GM19463 (cell line): Measurements from ENCODE around the gene PTPRM.
A peak's percentile ranks its signal among the peaks of the same experiment; 100 is the strongest.
"Not testable (repeated sequence)": the region's sequence is repeated elsewhere in the genome, so short reads cannot be mapped to it uniquely, and the experiment has no call there.

Experiments
- ATAC-seq: cut with Tn5 transposase; IDR thresholded peaks from one replicate; pipeline ENCODE4 v1.9.1; 2021; ENCODE audit warnings: mild to moderate bottlenecking, moderate library complexity; ENCODE audit not compliant: unreplicated experiment

Gene PTPRM

DNA sequence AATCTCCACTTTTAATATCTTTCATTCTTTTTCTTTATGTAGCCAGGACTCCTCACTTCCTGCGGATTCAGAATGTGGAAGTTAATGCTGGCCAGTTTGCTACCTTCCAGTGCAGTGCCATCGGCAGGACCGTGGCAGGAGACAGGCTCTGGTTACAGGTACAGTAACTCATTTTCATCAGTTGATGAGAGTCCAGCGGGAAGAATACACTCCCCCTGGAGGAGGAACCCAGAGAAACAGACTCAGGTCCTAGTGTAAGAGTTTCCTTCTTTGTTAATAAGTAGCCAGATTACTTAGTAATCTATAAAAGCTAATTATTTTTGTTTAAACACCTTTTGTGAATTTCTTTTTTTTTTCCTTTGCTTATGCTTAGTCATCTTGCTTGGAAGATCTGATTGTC lies 359.4 kb downstream of the PTPRM start:
- ATAC-seq: no peak

DNA sequence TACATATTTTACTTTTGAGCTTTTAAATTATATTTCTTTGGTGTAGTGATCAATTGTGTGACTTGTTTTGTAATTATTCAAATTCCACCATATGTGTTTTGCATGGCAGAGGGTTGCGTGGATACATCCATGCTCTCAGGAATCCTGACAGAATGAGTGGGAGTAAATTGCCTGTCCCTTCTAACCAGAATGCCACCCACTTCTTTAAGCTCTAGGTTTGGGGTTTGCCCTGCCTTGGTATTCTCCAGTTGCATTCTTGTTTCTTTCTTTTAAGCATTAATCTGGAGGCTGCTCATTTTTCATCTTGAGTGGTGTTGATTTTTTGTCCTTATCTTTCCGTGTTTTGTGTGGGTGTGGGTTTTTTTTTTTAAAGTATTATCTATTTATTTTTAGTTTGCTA lies 360.0 kb downstream of the PTPRM start:
- no peak for ATAC-seq

- ATAC-seq: no peak
These were observed 364.6 kb downstream of the PTPRM start for GRCh38 chr18:7931763-7932162.

GRCh38 chr18:7937268-7937667 lies 370.2 kb downstream of the PTPRM start:
- ATAC-seq: no peak

GRCh38 chr18:7939521-7939920 lies 372.4 kb downstream of the PTPRM start:
- no peak for ATAC-seq

GRCh38 chr18:7940379-7940778 lies 373.3 kb downstream of the PTPRM start:
- ATAC-seq: no peak

DNA sequence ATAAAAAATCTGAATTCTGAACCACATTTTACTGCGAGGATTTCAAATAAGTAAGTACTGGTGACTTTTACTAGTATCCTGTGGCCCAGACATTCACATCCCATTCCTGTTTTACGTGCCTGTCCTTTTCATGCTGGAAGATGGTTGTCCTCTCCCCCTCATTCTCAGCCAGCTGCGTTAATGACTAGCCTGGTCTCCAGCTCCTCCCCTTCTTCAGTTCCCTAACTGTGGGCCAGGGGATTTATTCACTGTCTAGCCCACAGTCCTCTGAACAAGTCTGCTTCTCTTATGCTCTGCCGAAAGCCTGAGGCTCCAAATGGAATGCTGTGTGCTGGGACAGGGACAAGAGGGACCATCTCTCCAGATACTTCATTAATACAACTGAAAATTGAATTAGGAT lies 373.9 kb downstream of the PTPRM start:
- ATAC-seq: no peak

DNA sequence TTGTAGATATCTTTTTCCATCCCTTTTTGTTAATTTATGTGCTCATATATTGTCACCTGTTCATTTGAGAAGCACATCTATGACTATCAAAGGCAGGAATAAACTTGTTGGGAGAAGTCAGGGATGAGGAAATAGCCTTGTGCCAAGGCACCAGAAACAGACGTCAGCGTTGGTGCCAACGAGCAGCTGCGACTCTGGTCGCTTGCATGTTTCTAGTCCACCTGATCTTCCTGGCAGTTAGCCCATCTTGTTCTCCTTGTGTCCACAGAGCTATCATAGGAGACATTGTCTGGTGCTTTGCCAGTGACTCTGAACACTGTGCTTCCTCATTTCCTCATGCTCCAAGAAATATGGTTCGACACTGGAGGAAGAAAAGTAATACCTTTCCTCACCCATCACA lies 374.4 kb downstream of the PTPRM start:
- no peak for ATAC-seq

GRCh38 chr18:7945882-7946281 lies 378.8 kb downstream of the PTPRM start:
- ATAC-seq: peak; percentile 49

DNA sequence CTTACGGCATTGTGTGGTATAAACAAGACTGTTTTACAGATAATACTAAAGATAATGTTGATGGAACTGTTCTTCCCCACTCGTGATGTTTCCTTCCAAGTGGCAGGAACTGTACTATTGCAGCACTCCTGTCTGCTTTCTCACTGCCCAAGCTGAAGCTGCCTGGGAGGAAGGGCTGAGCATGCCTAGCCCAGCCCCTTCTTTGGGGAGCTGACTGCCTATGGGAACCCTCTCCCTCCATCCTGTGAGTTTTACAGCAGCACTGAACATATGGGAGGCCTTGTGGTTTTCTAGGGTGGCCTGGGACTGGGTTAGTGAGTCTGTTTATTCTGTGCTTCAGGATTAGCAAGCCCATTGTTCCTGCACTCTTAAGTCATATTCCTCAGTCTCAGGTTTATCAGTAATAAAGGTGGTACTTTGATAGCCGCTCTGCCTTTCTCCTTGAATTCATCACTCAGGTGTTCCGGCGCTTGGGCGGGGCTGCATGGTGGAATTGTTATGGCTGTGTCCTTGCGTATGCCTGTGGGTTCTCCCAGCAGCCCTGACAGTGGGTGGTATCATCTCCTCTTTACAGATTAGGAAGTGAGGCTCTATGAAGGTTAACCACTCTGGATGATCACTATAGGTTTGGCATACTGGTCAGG lies 379.7 kb downstream of the PTPRM start:
- no peak for ATAC-seq

DNA sequence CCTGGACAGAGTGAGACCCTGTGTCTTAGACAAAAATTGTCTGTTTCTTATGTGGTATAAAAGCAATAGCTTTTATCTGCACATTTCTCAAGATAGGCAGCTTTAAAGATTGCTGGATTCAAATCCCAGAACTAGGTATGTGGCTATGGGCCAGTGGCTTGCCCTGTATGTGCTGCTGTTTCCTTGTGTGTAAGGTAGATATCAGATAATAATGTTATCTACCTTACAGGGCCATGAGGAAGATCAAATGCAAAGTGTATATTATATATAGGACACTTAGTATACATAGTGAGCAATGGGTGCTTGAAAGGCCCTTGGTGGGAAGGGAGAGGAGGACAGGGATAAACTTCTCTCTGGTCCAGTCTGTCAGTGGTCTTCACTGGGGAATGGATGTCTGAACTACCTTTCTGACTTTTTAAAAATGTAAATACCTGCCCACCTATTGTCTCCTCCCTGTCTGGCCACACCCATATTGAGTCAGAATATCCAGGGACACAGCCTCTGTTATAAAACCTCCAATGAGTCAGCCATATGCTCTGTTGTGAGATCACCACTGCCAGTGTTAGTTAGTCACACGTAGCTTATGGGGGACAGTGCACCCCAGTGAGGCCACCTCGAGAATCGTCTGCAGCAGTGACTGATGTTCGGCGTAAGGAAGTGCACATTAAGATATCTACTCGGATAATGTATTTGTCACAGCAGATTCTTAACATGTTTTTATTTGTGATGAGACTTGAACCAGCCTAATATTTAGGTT lies 383.4 kb downstream of the PTPRM start:
- ATAC-seq: no peak

DNA sequence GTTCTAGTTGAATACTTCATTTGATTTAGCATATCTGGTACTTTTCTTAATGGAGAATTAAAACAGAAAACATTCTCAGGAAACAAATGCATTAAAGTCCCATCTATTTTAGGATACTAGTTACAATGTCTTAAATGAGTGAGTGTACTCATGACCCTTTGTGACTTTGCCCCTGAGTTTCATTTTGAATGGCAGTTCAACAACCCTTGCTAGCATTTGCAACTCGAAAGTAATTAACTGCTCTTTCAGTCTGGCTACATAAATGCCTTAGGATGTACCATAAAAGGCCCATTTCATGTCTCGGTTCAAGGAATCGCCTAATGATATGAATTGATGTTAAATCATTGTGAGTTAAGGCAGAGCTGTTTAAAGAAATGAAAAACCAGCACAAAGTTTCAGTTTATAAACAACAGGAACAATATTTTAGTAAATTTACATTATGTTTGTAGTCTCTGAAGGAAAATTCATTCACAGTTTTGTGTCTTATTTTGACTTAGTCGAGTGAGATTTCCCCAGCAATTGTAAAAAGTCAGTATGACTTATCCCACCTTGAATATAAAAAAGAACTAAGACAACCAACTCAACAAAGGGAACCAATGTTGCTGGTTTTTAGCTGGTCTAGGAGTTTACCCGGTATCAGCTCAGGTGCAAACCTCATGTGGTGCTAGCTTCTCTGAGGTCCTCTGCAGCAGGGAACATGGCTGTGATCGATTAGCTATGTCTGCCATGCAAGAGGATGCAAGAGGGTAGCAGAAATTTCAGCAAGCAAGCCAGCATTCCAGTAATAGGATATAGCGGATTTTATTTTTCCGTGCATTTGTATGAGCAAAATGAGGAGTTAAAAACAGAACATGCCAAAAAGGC lies 386.2 kb downstream of the PTPRM start:
- ATAC-seq: peak; percentile 94

DNA sequence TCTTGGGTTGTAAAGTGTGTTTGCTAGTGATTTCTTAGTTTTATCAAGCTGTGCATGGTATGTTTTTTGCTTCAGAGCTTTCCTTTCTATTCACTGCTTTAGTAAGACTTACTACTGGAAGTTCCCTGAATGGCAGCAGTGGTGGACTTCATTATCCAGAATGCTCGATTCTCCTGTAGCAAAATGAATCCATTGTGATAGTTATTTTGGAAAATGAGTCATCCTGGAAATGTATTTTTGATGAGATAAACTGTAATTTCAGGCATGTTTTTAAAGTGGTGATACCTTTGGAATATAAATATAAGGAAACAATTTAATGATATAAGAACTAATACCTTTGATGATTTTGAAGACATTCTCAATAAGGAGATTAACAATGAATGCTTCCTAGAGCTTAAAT lies 387.1 kb downstream of the PTPRM start:
- ATAC-seq: no peak

- ATAC-seq: no peak
These were observed 388.1 kb downstream of the PTPRM start for GRCh38 chr18:7955175-7955574.

DNA sequence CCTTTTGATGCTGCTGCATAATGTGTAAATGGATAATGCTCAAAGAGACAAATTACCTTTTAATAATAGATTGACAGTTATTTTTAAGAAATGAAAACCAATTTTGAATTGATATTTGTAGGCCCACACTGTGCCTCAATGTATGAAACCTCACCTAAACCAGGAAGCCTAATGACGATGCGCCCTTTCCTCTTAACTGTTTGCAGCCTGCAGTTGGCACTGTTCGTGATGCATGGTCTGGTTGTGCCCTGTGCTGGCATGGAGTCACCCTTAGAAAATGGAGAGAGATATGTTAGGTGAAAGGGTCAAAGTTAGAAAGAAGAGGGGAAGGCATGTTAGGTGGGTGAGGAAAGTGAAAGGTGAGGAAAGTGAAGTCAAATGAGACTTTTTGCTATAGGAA lies 390.2 kb downstream of the PTPRM start:
- no peak for ATAC-seq

- peak; percentile 60 for ATAC-seq
These were observed 391.2 kb downstream of the PTPRM start for GRCh38 chr18:7958081-7958896.

DNA sequence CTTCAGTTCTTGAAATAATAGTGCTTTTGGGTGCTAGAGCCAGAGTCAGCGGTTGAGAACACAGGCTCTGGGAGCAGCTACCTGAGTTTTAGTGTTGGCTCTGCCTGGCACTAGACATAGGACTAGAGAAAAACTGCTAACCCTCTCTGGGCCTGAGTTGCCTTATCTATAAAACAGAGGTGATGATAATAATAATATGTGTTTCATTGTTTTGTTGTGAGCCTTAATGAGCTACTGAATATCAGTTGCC lies 391.7 kb downstream of the PTPRM start:
- ATAC-seq: peak; percentile 23

- not testable (repeated sequence) for ATAC-seq
These were observed 399.6 kb downstream of the PTPRM start for GRCh38 chr18:7966682-7967081.

GRCh38 chr18:7974200-7974874 lies 407.2 kb downstream of the PTPRM start:
- no peak for ATAC-seq

DNA sequence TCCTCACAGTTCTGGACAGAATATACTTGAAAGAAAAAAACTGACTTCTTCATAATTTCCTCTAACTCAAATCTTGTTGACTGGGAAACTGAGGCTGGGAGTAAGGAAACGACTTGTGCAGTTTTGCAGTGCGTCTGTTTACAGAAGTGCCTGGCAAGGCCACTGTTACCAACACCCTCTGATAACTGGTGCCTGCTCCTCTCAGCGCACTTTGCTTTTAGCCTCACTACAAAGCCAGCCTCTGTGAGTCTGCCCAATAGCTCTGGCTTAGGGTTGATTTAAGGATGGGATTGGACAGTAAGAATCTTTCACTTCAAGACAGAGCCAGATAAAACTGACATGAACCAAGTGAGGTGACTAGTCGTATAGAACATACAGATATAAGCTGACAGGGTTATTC lies 410.8 kb downstream of the PTPRM start:
- ATAC-seq: no peak

GRCh38 chr18:7978834-7979233 lies 411.7 kb downstream of the PTPRM start:
- ATAC-seq: no peak
